ENCODE measurements around the gene NEAT1.
A peak's percentile ranks its signal among the peaks of the same experiment; 100 is the strongest.

Gene NEAT1

DNA sequence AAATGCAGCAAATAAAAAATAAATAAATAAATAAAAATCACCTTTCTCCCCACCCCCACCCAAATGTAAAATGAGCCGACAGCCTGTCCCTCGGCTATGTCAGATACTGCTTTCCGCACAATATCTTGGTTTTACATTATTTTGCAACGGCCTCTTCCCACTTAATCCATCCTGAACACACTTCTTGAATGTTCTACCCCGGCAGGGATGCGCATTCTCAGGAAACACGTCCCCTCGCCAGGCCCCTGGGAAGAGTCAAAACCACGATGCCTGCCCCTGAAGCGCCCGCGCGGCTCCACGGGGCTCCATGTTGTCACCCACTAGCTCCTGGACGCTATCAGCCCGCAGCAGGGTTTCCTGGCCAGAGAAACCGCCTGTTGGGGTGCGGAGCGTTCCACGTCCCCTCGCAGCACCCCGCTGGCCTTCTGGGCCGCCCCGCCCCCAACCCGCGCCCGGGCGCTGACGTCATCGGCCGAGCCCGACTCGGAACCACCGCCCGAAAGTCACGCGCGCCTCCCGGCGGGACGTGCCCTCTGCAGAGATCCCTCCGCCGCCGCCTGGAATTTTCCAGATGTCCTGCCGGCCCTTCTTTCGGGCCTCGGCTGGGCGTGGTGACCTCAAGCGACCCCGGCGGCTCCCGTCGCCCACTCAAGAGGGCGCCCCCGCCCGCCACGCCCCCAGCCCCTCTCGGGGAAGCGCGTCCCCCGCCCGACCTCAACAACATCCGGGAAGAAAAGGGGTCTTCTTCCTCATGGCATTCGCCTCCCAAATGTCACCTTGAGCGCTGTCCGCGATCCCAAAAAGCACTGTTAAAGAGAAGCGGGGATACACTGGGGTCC lies 585 bp upstream of the NEAT1 start:
- DNase-seq: peak; percentile 77 to 99 (median 95)

DNA sequence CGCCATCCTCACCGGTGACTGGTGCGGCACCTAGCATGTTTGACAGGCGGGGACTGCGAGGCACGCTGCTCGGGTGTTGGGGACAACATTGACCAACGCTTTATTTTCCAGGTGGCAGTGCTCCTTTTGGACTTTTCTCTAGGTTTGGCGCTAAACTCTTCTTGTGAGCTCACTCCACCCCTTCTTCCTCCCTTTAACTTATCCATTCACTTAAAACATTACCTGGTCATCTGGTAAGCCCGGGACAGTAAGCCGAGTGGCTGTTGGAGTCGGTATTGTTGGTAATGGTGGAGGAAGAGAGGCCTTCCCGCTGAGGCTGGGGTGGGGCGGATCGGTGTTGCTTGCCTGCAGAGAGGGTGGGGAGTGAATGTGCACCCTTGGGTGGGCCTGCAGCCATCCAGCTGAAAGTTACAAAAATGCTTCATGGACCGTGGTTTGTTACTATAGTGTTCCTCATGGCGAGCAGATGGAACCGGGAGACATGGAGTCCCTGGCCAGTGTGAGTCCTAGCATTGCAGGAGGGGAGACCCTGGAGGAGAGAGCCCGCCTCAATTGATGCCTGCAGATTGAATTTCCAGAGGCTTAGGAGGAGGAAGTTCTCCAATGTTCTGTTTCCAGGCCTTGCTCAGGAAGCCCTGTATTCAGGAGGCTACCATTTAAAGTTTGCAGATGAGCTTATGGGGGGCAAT lies 1.1 kb downstream of the NEAT1 start:
- peak in 4 of 51 donors; percentile 49 to 75 (median 62) for DNase-seq

DNA sequence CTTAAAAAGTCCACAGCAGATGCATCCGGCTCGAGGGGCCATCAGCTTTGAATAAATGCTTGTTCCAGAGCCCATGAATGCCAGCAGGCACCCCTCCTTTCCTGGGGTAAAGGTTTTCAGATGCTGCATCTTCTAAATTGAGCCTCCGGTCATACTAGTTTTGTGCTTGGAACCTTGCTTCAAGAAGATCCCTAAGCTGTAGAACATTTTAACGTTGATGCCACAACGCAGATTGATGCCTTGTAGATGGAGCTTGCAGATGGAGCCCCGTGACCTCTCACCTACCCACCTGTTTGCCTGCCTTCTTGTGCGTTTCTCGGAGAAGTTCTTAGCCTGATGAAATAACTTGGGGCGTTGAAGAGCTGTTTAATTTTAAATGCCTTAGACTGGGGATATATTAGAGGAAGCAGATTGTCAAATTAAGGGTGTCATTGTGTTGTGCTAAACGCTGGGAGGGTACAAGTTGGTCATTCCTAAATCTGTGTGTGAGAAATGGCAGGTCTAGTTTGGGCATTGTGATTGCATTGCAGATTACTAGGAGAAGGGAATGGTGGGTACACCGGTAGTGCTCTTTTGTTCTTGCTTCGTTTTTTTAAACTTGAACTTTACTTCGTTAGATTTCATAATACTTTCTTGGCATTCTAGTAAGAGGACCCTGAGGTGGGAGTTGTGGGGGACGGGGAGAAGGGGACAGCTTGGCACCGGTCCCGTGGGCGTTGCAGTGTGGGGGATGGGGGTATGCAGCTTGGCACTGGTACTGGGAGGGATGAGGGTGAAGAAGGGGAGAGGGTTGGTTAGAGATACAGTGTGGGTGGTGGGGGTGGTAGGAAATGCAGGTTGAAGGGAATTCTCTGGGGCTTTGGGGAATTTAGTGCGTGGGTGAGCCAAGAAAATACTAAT lies 1.9 kb downstream of the NEAT1 start:
- DNase-seq: peak in 10 of 51 donors; percentile 29 to 65 (median 40)

DNA sequence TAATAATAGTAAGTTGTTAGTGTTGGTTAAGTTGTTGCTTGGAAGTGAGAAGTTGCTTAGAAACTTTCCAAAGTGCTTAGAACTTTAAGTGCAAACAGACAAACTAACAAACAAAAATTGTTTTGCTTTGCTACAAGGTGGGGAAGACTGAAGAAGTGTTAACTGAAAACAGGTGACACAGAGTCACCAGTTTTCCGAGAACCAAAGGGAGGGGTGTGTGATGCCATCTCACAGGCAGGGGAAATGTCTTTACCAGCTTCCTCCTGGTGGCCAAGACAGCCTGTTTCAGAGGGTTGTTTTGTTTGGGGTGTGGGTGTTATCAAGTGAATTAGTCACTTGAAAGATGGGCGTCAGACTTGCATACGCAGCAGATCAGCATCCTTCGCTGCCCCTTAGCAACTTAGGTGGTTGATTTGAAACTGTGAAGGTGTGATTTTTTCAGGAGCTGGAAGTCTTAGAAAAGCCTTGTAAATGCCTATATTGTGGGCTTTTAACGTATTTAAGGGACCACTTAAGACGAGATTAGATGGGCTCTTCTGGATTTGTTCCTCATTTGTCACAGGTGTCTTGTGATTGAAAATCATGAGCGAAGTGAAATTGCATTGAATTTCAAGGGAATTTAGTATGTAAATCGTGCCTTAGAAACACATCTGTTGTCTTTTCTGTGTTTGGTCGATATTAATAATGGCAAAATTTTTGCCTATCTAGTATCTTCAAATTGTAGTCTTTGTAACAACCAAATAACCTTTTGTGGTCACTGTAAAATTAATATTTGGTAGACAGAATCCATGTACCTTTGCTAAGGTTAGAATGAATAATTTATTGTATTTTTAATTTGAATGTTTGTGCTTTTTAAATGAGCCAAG lies 2.7 kb downstream of the NEAT1 start:
- peak in 3 of 51 donors; percentile 29 to 39 (median 38) for DNase-seq

DNA sequence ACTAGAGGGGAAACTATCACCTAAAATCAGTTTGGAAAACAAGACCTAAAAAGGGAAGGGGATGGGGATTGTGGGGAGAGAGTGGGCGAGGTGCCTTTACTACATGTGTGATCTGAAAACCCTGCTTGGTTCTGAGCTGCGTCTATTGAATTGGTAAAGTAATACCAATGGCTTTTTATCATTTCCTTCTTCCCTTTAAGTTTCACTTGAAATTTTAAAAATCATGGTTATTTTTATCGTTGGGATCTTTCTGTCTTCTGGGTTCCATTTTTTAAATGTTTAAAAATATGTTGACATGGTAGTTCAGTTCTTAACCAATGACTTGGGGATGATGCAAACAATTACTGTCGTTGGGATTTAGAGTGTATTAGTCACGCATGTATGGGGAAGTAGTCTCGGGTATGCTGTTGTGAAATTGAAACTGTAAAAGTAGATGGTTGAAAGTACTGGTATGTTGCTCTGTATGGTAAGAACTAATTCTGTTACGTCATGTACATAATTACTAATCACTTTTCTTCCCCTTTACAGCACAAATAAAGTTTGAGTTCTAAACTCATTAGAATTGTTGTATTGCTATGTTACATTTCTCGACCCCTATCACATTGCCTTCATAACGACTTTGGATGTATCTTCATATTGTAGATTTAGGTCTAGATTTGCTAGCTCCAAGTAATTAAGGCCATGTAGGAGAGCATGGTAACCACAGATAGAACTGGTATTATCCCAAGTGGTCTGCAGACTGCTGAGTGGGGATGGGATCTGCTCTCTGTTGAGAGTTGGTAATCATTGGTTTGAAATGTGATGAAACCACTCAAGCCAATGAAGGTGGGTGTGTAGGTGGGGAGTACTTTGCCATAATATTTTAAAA lies 3.6 kb downstream of the NEAT1 start:
- peak in 1 of 51 donors; percentile 29 for DNase-seq

DNA sequence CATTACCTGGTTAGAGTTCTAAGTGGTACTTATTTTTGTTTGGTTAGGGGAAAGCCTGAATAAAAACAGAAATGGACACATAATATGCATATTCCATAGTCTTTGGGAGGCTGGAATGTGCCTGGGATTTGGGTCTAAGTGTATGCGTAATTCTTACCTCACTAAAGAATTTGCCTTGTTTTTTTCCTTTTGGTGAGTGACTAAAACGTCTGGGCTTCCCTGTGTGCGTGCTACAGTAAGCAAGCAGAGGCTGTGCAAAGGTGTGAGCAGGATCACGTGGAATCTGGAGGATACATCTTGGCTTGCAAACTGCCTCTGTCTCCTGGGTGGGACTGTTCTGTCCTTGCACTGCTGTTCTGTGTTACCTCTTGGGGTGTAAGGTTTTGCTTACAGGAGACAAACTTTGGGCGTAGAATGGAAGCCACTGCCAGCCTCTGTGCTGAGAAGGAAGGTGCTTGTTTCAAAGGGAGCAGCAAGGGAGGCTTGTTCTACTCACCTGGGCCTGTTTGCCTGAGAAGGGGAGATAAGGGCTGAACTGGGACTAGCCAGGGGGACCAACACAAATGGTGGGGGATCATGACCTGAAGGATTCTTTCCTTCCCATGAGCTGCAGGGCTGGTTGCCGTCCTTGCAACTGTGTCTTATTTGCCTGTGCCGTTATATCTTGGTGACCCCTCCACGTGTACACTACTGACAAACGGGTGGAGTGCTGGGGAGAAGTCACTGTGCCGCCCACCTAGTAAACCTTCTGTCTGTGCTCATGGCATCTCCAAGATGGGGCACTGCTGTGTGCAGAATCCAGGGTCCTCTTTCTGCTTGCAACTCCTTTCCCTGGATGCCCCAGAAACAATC lies 4.5 kb downstream of the NEAT1 start:
- DNase-seq: peak in 10 of 51 donors; percentile 24 to 79 (median 49)

DNA sequence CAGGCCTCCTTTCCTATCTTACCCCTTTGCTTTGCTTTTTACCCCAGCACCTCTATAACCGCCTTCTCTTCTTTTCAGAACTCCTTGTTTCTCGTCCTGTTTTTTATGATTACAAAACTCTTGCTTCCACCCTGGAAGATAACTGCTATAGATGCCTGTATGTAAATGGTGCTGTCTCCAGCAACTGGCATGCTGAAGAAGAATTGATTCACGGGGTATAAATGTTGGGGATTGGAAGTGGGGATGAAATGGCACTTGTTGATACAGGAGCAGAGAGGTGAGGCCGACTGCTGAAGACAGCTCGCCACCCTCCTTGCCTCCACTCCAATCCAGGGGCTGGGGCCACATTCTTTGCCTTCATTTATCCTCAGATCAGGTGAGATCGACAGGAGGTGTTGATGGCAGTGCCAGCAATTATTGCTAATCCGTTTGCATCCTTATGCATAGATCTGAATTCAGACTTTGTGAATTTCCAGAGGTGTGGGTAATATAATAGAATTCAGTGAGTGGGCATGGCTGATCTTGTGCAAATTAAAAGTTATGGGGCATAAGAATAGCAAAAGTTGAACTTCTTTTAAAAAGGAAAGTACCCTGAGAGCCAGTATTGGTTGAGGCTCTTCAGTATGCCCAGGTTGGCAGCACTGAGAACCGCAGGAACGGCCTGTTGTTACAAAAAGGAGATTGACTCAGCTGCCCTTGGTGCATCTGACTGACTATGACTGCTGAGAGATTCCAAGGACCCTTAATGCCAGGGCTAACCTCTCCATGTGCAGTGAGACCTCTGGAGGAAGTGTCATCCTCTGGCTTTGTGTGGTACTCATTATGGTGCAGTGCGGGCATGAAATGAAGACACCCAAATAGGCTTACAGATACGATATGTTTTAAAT lies 5.3 kb downstream of the NEAT1 start:
- peak in 6 of 51 donors; percentile 37 to 60 (median 44) for DNase-seq

DNA sequence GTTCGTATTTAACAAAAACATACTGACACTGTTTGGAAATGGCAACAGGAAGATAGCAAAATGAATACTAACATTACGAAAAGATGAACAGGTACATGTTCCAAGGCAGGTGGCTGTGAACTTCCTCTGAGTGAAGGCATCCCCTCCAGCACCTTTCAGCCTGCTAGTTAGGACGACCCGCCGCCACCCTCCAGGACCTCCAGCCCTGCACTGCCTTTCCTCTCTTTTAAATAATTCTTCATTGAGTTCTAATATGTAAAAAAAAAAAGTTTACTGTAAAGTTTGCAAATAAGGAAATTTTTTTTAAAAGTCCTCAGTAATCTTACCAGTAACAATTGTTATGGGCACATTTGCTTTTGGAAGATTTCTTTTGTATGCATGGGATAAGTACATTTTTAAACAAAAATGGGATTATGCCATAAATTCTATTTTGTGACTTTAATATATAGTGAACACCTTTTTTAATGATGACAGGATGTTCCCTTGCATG lies 6.0 kb downstream of the NEAT1 start:
- DNase-seq: no peak

DNA sequence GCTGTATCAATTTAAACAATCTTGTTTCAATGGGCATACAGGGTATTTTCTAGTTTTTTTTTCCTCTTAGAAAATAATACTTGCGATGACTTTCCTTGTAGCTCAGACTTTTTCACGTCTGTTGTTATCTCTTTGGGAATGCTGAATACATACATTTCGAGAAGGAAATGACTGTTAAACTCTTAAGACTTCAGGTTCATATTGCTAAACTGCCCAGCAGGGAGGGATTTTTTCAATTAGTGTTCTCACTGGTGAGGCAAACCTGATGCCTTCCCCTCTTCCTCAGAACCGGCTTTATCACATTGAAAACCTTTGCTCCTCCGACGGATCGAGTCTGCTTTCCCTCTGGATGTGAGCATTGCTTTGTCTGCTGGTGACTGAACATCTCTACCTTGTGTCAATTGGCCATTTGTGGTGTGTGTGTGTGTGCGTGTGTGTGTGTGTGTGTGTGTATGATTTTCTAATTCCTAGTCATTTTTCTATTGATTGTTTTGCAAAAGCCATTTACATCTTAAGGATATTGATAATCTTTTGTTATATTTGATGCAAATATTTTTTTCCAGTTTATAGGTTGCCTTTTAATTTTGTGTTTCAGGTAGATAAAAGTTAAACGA lies 6.6 kb downstream of the NEAT1 start:
- DNase-seq: peak in 1 of 51 donors; percentile 24

DNA sequence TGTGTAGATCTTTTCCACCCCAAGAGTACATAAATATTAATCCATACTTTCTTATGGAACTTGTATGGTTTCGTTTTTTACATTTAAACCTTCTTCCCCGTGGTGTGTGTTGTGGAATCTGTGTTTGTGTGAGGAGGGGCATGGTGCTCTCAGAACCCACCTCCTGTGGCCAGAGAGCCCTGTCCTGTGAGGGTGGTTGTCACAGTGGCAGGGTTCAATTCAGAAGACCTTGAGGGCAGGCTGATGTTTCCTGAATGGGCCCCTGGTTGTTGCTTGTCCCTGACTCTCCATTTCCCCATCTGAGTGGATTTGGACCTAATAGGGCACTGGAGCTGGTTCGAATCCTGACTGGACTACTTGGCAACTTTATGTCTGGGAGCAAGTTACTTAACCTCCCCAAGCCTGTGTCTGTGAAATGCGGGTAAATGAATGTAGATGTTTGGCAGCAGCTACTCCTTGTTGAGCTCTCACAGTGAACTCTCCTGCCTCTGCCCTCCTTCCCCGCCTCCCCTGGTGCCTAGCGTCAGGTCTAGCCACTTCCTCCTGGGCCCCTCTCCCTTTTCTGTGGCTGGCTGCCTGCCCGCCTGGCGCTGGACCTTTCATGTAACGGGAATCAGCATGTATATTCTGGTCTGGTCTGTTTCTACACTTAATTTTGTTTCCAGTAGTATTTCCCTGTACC lies 7.3 kb downstream of the NEAT1 start:
- peak in 17 of 51 donors; percentile 22 to 71 (median 52) for DNase-seq

DNA sequence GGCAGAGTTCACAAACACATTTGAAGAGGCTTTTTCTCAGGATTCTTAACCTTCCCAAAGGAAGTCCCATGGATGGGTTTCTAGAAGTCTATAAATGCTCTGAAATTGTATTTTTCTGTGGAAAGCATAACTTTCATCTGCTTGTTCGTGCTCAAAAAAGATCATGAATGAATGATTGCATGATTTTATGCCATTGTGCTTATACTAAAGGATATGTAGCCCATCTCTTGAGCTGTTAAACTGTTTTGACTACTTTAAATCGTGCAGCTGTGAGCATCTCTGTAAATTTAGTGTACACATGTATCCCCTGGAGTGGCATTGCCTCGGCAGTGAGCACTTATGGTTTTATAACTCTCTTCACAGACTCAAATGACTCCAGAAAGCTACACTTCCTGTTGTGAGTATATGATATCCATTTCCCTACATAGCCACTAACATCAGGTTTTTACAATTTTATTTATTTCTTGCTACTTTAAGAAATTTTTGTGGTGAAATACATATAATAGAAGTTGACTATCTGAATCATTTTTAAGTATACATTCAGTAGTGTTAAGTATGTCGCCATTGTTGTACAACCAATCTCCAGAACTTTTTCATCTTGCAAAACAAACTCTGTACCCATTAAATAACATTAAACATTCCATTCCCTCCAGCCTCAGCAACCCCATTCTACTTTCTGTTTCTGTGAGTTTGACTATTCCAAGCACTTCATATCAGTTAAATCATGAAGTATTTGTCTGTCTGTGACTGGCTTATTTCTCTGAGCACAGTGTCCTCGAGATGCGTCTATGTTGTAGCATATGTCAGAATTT lies 8.0 kb downstream of the NEAT1 start:
- DNase-seq: no peak

DNA sequence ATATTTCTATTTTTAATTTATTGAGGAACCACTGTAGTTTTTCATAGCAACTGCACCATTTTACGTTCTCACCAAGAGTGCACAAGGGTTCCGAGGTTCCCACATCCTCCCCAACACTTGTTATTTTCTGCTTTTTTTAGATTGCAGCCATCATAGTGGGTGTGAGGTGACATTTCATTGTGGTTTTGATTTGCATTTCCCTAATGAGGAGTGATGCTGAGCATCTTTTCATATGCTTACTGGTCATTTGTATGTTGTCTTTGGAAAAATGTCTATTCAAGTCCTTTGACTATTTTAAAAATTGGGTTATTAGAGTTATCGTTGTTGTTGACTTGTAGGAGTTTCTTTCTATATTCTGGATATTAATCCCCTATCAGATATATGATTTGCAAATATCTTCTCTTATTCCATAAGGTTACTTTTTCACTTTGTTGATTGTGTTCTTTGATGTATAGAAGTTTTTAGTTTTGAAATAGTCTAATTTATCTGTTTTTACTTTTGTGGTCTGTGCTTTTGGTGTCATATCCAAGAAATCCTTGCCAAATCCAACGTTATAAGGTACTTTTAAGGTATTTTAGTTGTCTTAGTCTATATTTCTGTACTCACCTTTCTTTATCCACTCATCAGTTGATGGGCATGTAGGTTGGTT lies 9.0 kb downstream of the NEAT1 start:
- no peak for DNase-seq

DNA sequence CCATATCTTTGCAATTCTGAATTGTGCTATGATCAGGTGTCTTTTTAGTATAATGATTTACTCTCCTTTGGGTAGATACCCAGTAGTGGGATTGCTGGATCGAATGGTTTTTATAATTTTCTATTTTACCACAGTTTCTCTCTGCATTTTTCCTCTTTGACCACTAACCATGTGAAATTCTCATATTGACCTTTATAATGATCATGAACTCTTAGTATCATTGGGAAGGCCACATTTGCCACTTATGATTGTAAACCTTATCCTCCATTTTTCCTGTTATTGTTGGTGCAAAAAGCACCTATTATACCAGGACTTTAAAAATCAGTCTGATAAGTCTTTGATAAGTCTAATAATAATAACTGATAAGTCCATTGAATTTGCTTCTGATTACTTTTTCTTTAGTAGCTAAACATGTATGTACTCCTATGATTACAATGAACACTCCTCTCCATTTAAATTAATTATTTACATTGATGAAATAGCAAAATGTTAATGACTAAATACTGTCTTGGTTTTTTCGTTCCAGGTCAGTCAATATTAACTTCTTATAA lies 9.6 kb downstream of the NEAT1 start:
- no peak for DNase-seq

All from hypothalamus (tissue), 51 donors.